Endodermal cell (in vitro differentiated cells): ENCODE results near the gene ZNRF3. TPM values are rescaled to one million over a fixed set of nuclear protein-coding genes. Genes with fewer than 3 reads are reported as not detected.
A peak's percentile ranks its signal among the peaks of the same experiment; 100 is the strongest.

Source experiments
- DNase-seq: peaks from one replicate; pipeline ENCODE4 v3.0.0-alpha.2; 2017
- H3K27ac ChIP-seq: 2 replicates; pipeline ENCODE4 v1.5.1; 2013; ENCODE audit warnings: mild to moderate bottlenecking, low read depth, low read length, moderate library complexity
- H3K27me3 ChIP-seq: 2 replicates; pipeline ENCODE4 v1.6.1; 2013; ENCODE audit warnings: mild to moderate bottlenecking, low read length, moderate library complexity; ENCODE audit not compliant: insufficient read depth, control insufficient read depth, poor library complexity, severe bottlenecking
- H3K36me3 ChIP-seq: 2 replicates; pipeline ENCODE4 v1.7.0; 2013; ENCODE audit warnings: mild to moderate bottlenecking, low read length, moderate library complexity; ENCODE audit not compliant: control insufficient read depth, insufficient read depth
- H3K4me1 ChIP-seq: one replicate; pipeline ENCODE4 v1.7.0; 2013; ENCODE audit warnings: low read length; ENCODE audit not compliant: control insufficient read depth, insufficient read depth
- H3K4me3 ChIP-seq: 2 replicates; pipeline ENCODE4 v1.5.1; 2013; ENCODE audit warnings: mild to moderate bottlenecking, low read length, moderate library complexity
- H3K9ac ChIP-seq: 2 replicates; pipeline ENCODE4 v1.6.1; 2013; ENCODE audit warnings: mild to moderate bottlenecking, low read length, moderate library complexity; ENCODE audit not compliant: poor library complexity, severe bottlenecking; ENCODE audit errors: extremely low read depth
- H3K9me3 ChIP-seq: 2 replicates; pipeline ENCODE4 v1.6.1; 2013; ENCODE audit warnings: mild to moderate bottlenecking, low read length, moderate library complexity; ENCODE audit not compliant: control insufficient read depth
- H3K27ac Mint-ChIP-seq: 2 replicates; pipeline ENCODE4 v1.8.0; 2020; ENCODE audit warnings: mixed read lengths
- H3K27me3 Mint-ChIP-seq: 2 replicates; pipeline ENCODE4 v1.8.0; 2021; ENCODE audit warnings: mild to moderate bottlenecking, mixed read lengths; ENCODE audit not compliant: insufficient read depth
- H3K36me3 Mint-ChIP-seq: 2 replicates; pipeline ENCODE4 v1.8.0; 2020; ENCODE audit warnings: low read depth, mixed read lengths
- H3K4me1 Mint-ChIP-seq: 2 replicates; pipeline ENCODE4 v1.8.0; 2020; ENCODE audit warnings: mixed read lengths
- H3K4me3 Mint-ChIP-seq: 2 replicates; pipeline ENCODE4 v1.8.0; 2020; ENCODE audit warnings: mild to moderate bottlenecking, moderate library complexity, mixed read lengths
- H3K9me3 Mint-ChIP-seq: 2 replicates; pipeline ENCODE4 v1.8.0; 2020; ENCODE audit warnings: mild to moderate bottlenecking, mixed read lengths
- WGBS, 2 experiments: methylation state at CpG; one replicate each; pipeline versions ENCODE4 v1.1.5 to v1.1.7; 2013; ENCODE audit warnings: missing lambda C conversion rate in 2 of 2, mixed read lengths in 1 of 2; ENCODE audit not compliant: insufficient coverage in 1 of 2, insufficient read length in 1 of 2; 5-methylcytosine and 5-hydroxymethylcytosine counted together
- total RNA-seq, 2 donors: library from RNA; stranded (reverse); fragmentation: NEBNext Ultra II Directional in 1 of 2; extraction: Animal tissue kit (Norgen Biotek cat#: 25700) in 1 of 2; gene quantifications; 2 replicates in 1 of 2; 3 replicates in 1 of 2; pipeline ENCODE4 v1.2.1, GENCODE V29; 2021
- TF ChIP-seq, protein P1 (sequence below): fragments of 200-600 bp; sonication (generic); conservative IDR thresholded peaks from 2 replicates; pipeline ENCODE4 v1.5.0; 2021; ENCODE audit warnings: antibody characterized with exemption, mild to moderate bottlenecking

Gene ZNRF3
- total RNA-seq, 2 donors from 2014 or later: 15.8 to 19.8 TPM

DNA sequence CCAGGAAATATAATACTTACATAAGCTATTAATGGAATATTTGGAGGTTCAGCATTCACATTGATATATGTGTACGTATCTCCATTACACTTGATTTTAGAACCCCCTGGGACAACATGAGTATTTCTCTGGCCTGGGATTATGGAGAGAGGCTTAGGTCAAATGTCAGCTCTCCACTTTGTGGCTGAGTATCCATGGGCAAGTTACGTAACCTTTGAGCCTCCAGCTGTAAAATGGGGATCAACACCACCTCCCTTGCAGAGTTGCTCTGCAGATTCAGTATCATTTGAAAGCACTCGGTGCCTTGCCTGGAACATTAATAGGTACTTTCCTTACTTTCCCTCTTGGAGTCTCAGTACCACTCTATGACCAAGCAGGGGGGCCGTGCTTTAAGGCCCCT is 145.1 kb downstream of the ZNRF3 start:
- no peak for DNase-seq
- Mint-ChIP-seq H3K4me3 (no peak overlapping the region), H3K4me1 (peaks cover 34% of the 10 kb centered on the region), H3K27ac (no peak overlapping the region), H3K9me3 (no peaks in the 10 kb centered on the region), H3K27me3 (no peaks in the 10 kb centered on the region), H3K36me3 (peaks cover 9% of the 10 kb centered on the region)
- 92 to 95% methylated on average over 3 to 4 of the region's 4 CpGs for WGBS, 2 experiments
- no peak overlapping the region for H3K4me3 ChIP-seq
- no peaks in the 10 kb centered on the region for H3K36me3 ChIP-seq
- H3K9me3 ChIP-seq: no peaks in the 10 kb centered on the region
- TF ChIP-seq, protein P1, sequence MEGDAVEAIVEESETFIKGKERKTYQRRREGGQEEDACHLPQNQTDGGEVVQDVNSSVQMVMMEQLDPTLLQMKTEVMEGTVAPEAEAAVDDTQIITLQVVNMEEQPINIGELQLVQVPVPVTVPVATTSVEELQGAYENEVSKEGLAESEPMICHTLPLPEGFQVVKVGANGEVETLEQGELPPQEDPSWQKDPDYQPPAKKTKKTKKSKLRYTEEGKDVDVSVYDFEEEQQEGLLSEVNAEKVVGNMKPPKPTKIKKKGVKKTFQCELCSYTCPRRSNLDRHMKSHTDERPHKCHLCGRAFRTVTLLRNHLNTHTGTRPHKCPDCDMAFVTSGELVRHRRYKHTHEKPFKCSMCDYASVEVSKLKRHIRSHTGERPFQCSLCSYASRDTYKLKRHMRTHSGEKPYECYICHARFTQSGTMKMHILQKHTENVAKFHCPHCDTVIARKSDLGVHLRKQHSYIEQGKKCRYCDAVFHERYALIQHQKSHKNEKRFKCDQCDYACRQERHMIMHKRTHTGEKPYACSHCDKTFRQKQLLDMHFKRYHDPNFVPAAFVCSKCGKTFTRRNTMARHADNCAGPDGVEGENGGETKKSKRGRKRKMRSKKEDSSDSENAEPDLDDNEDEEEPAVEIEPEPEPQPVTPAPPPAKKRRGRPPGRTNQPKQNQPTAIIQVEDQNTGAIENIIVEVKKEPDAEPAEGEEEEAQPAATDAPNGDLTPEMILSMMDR: no peak
- H3K27ac ChIP-seq: peak overlapping the region; percentile 30
- no peaks in the 10 kb centered on the region for H3K27me3 ChIP-seq
- no peak overlapping the region for H3K9ac ChIP-seq
- peaks cover 19% of the 10 kb centered on the region for H3K4me1 ChIP-seq

DNA sequence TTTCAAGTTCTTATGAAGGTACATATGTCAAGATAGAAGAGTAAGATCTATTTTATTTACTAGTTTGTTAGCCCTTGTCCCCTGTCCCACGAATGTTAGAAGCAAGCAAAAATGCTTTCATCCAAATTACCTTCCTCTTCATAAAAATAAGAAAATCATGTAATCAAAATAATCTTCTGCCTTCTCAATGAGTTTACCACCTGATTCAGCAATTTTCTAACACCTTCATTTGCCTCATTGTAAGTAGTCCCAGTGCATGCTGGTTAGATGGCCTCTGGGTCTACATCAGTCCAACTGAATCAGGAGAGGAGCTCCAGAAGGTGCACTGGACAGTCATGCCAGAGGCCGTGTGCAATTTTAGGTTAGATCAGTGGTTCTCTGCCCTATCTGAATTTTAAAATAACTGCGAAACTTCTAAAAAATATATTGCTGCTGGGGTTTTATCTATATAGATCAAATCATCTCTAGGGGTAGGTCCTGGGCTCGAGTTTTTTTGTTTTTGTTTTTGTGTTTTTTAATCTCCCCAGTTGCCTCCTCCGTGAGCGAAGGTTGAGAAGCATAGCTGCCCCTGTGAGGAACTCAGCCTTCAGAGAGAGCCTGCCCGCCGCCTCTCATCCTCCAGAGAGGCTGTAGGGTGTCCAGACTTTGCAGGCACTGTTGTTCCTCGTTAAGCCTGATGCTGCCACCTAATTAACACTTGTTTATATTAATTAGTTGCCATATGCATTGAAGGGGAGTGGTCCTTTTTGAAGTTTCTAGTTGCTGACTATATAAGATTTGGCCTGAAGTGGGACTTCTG is 146.0 kb downstream of the ZNRF3 start:
- Histone ChIP-seq H3K9ac (no peak overlapping the region), H3K36me3 (no peaks in the 10 kb centered on the region), H3K9me3 (no peaks in the 10 kb centered on the region), H3K27ac (peak overlapping the region; percentile 33), H3K4me3 (peak overlapping the region; percentile 77), H3K27me3 (no peaks in the 10 kb centered on the region), H3K4me1 (peaks cover 19% of the 10 kb centered on the region)
- Mint-ChIP-seq H3K36me3 (peaks cover 9% of the 10 kb centered on the region), H3K9me3 (no peaks in the 10 kb centered on the region), H3K27me3 (no peaks in the 10 kb centered on the region), H3K27ac (no peak overlapping the region), H3K4me3 (peak overlapping the region; percentile 66), H3K4me1 (peaks cover 32% of the 10 kb centered on the region)
- 75 to 92% methylated on average over 6 to 9 of the region's 9 CpGs for WGBS, 2 experiments
- no peak for DNase-seq
- TF ChIP-seq, protein P1: no peak

DNA sequence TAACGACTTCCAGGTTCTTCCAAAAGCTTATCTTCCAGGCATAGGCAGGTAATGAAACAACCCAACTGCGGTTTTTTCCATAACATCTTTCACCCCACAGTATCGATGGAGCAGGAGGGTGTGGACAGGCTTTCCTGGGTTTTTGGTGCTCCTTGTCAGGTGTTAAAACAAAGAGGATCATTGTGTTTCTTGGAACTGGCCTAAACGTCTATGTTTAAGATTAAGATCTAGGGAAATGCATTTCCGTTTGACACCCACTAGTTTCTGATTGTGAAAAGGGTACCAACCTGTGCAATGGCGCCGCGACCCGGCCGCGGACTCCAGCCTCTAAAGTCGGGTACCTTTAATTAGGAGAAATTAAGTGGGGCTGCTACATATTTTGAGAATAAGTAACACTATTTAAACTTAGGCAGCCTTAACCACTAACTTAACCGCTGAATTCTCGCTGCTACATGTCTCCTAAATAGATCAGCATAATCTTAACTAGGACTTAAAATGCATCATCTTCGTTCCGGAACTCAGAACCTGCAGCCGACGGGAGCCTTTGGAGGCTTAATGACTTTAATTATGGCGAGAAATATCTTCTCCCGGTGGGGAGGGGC is 146.7 kb downstream of the ZNRF3 start:
- peak overlapping the region; percentile 89 for H3K27ac ChIP-seq
- no peaks in the 10 kb centered on the region for H3K9me3 ChIP-seq
- no peaks in the 10 kb centered on the region for H3K9me3 Mint-ChIP-seq
- H3K4me1 ChIP-seq: peaks cover 19% of the 10 kb centered on the region
- H3K4me3 ChIP-seq: peak overlapping the region; percentile 77
- TF ChIP-seq, protein P1: no peak
- 13 to 42% methylated on average over 4 to 20 of the region's 20 CpGs for WGBS, 2 experiments
- H3K27ac Mint-ChIP-seq: peak overlapping the region; percentile 98
- DNase-seq: peak; percentile 62
- no peaks in the 10 kb centered on the region for H3K27me3 Mint-ChIP-seq
- peak overlapping the region; percentile 66 for H3K4me3 Mint-ChIP-seq
- no peaks in the 10 kb centered on the region for H3K36me3 ChIP-seq
- peaks cover 32% of the 10 kb centered on the region for H3K4me1 Mint-ChIP-seq
- peaks cover 12% of the 10 kb centered on the region for H3K36me3 Mint-ChIP-seq
- no peaks in the 10 kb centered on the region for H3K27me3 ChIP-seq
- H3K9ac ChIP-seq: no peak overlapping the region
